CD4-positive, alpha-beta T cell (primary cell): Measurements from ENCODE around the gene GALNTL6. TPM values are rescaled to one million over a fixed set of nuclear protein-coding genes. Genes with fewer than 3 reads are reported as not detected.
"Not testable (repeated sequence)": the region's sequence is repeated elsewhere in the genome, so short reads cannot be mapped to it uniquely, and the experiment has no call there.

Experiments
- ATAC-seq: fragments of 200-7000 bp; cut with Tn5 transposase; one replicate; pipeline ENCODE4 v1.10.0; 2022; ENCODE audit warnings: mild to moderate bottlenecking; ENCODE audit not compliant: poor library complexity
- CTCF ChIA-PET: fragments of 350-600 bp; sonication (Branson Sonifier 250); formaldehyde crosslinking; loops from one replicate; lab custom pipeline; 2021; ENCODE audit warnings: antibody characterized with exemption, inconsistent platforms; lab: Charles Lee
- POLR2A ChIA-PET: fragments of 350-600 bp; sonication (Branson Sonifier 250); formaldehyde crosslinking; loops from one replicate; lab custom pipeline; 2021; ENCODE audit warnings: antibody characterized with exemption, inconsistent platforms; lab: Charles Lee
- DNase-seq, 14 experiments: peaks; one replicate each; pipeline ENCODE4 v3.0.0-alpha.2; 2013 to 2020; ENCODE audit warnings: mixed read lengths in 2 of 14
- H3K27ac ChIP-seq, 2 donors: one replicate each; pipeline versions ENCODE4 v1.5.1 to v1.7.0; 2013; ENCODE audit warnings: low read length in 2 of 2, low read depth in 1 of 2, mild to moderate bottlenecking in 1 of 2
- H3K27me3 ChIP-seq, 2 experiments: 1 replicate in 1 of 2; 2 replicates in 1 of 2; pipeline versions ENCODE4 v1.6.1 to v1.7.0; 2013; ENCODE audit warnings: low read length in 2 of 2, control low read depth in 1 of 2, mild to moderate bottlenecking in 1 of 2, moderate library complexity in 1 of 2; ENCODE audit not compliant: insufficient read depth in 2 of 2, control insufficient read depth in 1 of 2
- H3K36me3 ChIP-seq: one replicate; pipeline ENCODE4 v1.6.1; 2013; ENCODE audit warnings: low read length, control low read depth; ENCODE audit not compliant: insufficient read depth
- H3K4me1 ChIP-seq: one replicate; pipeline ENCODE4 v1.6.1; 2013; ENCODE audit warnings: low read length, control low read depth; ENCODE audit not compliant: insufficient read depth
- H3K4me3 ChIP-seq: one replicate; pipeline ENCODE4 v1.5.1; 2013; ENCODE audit warnings: mild to moderate bottlenecking, low read length, moderate library complexity
- H3K9me3 ChIP-seq, 2 experiments: 1 replicate in 1 of 2; 2 replicates in 1 of 2; pipeline versions ENCODE4 v1.6.1 to v1.7.0; 2013; ENCODE audit warnings: low read length in 2 of 2, mild to moderate bottlenecking in 2 of 2, control low read depth in 1 of 2, moderate library complexity in 1 of 2; ENCODE audit not compliant: control insufficient read depth in 1 of 2, insufficient read depth in 1 of 2
- H3K27ac Mint-ChIP-seq: one replicate; pipeline ENCODE4 v1.8.0; 2020; ENCODE audit warnings: mixed read lengths
- H3K27me3 Mint-ChIP-seq: one replicate; pipeline ENCODE4 v1.8.0; 2021; ENCODE audit warnings: mixed read lengths
- H3K36me3 Mint-ChIP-seq: one replicate; pipeline ENCODE4 v1.8.0; 2021; ENCODE audit warnings: low read depth, mixed read lengths
- H3K4me1 Mint-ChIP-seq: one replicate; pipeline ENCODE4 v1.8.0; 2021; ENCODE audit warnings: low read depth, mixed read lengths
- H3K4me3 Mint-ChIP-seq: one replicate; pipeline ENCODE4 v1.8.0; 2020; ENCODE audit warnings: mild to moderate bottlenecking, mixed read lengths
- H3K9me3 Mint-ChIP-seq: one replicate; pipeline ENCODE4 v1.8.0; 2020; ENCODE audit warnings: mixed read lengths
- intact Hi-C, 2 experiments: fragments of 100-400 bp; cut with DNase I in 1 of 2; cut with micrococcal nuclease in 1 of 2; formaldehyde crosslinking; loops; one replicate each; pipeline versions ENCODE4 v1.15.1 to v1.9.0; 2023 to 2025; cut with DNase I, micrococcal nuclease
- total RNA-seq, 174 experiments: library from RNA in 2 of 174; stranded (reverse) in 2 of 174; gene quantifications; one replicate each; pipeline ENCODE4 v1.2.3 and lab custom pipeline; 2021 to 2026
- TF ChIP-seq, protein P1 (sequence below): fragments of 200-600 bp; IDR thresholded peaks from one replicate; pipeline ENCODE4 v1.8.0; 2022; ENCODE audit warnings: antibody characterized with exemption, mild to moderate bottlenecking

GALNTL6 gene
- total RNA-seq, 2 experiments from 2014 or later: not detected

GRCh38 chr4:172876394-172876793 lies 1063.2 kb downstream of the GALNTL6 start:
- Histone ChIP-seq H3K27ac (no peak overlapping the region), H3K36me3 (no peaks in the 10 kb centered on the region), H3K4me3 (no peak overlapping the region), H3K9me3 (no peaks in the 10 kb centered on the region), H3K4me1 (no peaks in the 10 kb centered on the region), H3K27me3 (no peaks in the 10 kb centered on the region)
- ATAC-seq (no peak), DNase-seq (no peak)
- H3K27ac Mint-ChIP-seq: no peak overlapping the region
- TF ChIP-seq, protein P1, sequence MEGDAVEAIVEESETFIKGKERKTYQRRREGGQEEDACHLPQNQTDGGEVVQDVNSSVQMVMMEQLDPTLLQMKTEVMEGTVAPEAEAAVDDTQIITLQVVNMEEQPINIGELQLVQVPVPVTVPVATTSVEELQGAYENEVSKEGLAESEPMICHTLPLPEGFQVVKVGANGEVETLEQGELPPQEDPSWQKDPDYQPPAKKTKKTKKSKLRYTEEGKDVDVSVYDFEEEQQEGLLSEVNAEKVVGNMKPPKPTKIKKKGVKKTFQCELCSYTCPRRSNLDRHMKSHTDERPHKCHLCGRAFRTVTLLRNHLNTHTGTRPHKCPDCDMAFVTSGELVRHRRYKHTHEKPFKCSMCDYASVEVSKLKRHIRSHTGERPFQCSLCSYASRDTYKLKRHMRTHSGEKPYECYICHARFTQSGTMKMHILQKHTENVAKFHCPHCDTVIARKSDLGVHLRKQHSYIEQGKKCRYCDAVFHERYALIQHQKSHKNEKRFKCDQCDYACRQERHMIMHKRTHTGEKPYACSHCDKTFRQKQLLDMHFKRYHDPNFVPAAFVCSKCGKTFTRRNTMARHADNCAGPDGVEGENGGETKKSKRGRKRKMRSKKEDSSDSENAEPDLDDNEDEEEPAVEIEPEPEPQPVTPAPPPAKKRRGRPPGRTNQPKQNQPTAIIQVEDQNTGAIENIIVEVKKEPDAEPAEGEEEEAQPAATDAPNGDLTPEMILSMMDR: no peak
- H3K9me3 Mint-ChIP-seq: no peaks in the 10 kb centered on the region
- no peaks in the 10 kb centered on the region for H3K27me3 Mint-ChIP-seq
- CTCF ChIA-PET: no interaction called here
- POLR2A ChIA-PET: no interaction called here
- H3K4me3 Mint-ChIP-seq: no peak overlapping the region
- H3K4me1 Mint-ChIP-seq: no peaks in the 10 kb centered on the region
- H3K36me3 Mint-ChIP-seq: no peaks in the 10 kb centered on the region
- intact Hi-C loops: no loop called here

DNA sequence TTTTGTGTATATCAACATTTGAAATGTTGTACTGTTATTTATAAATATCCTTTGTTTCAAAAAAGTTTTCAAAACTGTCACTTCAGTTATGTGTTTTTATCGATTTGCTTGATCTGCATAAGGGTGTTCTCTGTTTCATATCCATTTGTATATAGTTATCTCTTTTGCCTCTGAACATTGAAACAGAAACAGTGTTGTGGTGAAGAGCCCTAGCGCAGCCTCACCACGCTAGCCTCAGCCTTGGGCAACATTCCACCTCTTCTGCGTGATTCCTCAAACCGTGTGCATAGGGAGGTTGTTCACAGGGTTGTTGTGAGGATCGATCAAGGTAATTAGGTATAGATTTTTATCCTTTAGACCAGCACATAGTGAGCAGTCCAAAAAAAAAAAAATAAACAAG lies 1068.4 kb downstream of the GALNTL6 start:
- Histone ChIP-seq H3K9me3 (no peaks in the 10 kb centered on the region), H3K4me1 (no peaks in the 10 kb centered on the region), H3K27ac (no peak overlapping the region), H3K36me3 (no peaks in the 10 kb centered on the region), H3K4me3 (no peak overlapping the region), H3K27me3 (no peaks in the 10 kb centered on the region)
- ChIA-PET CTCF (no interaction called here), POLR2A (no interaction called here)
- TF ChIP-seq, protein P1: no peak
- Mint-ChIP-seq H3K4me1 (no peaks in the 10 kb centered on the region), H3K9me3 (no peaks in the 10 kb centered on the region), H3K36me3 (no peaks in the 10 kb centered on the region), H3K4me3 (no peak overlapping the region), H3K27me3 (no peaks in the 10 kb centered on the region), H3K27ac (no peak overlapping the region)
- ATAC-seq (no peak), DNase-seq (no peak)
- intact Hi-C loops: no loop called here

DNA sequence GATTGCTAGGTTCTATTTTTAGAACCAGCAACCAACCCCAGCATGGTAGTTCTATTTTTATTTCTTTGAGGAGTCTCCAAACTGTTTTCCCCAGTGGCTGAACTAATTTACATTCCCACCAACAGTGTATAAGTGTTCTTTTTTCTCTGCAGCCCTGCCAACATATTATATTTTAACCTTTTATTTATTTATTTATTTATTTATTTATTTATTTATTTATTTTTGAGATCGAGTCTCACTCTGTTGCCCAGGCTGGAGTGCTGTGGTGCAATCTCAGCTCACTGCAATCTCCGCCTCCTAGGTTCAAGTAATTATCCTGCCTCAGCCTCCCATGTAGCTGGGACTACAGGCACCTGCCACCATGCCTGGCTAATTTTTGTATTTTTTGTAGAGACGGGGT lies 1074.2 kb downstream of the GALNTL6 start:
- CTCF ChIA-PET, H3K9me3 Mint-ChIP-seq, H3K4me1 ChIP-seq, H3K36me3 Mint-ChIP-seq, H3K27ac Mint-ChIP-seq, DNase-seq, H3K27me3 ChIP-seq, H3K36me3 ChIP-seq, POLR2A ChIA-PET, ATAC-seq, H3K27me3 Mint-ChIP-seq, H3K9me3 ChIP-seq, H3K4me3 Mint-ChIP-seq, H3K4me3 ChIP-seq, H3K27ac ChIP-seq, intact Hi-C loops, H3K4me1 Mint-ChIP-seq: not testable (repeated sequence)

GRCh38 chr4:172887959-172888358 lies 1074.8 kb downstream of the GALNTL6 start:
- Mint-ChIP-seq H3K36me3 (no peaks in the 10 kb centered on the region), H3K27me3 (no peaks in the 10 kb centered on the region), H3K4me3 (no peak overlapping the region), H3K9me3 (peaks cover 7% of the 10 kb centered on the region), H3K27ac (no peak overlapping the region), H3K4me1 (no peaks in the 10 kb centered on the region)
- ChIA-PET CTCF (no interaction called here), POLR2A (no interaction called here)
- no peaks in the 10 kb centered on the region for H3K4me1 ChIP-seq
- TF ChIP-seq, protein P1: no peak
- H3K36me3 ChIP-seq: no peaks in the 10 kb centered on the region
- H3K27ac ChIP-seq: no peak overlapping the region
- H3K27me3 ChIP-seq: no peaks in the 10 kb centered on the region
- intact Hi-C loops: no loop called here
- H3K4me3 ChIP-seq: no peak overlapping the region
- H3K9me3 ChIP-seq: peaks cover 0 to 3% of the 10 kb centered on the region in 2 experiments
- DNase-seq (no peak), ATAC-seq (no peak)
